RCC 7860 (cell line): ENCODE measurements around the gene TCF12.
"Not testable (repeated sequence)": the region's sequence is repeated elsewhere in the genome, so short reads cannot be mapped to it uniquely, and the experiment has no call there.

Experiments
- DNase-seq: peaks from one replicate; pipeline ENCODE4 v3.0.0-alpha.2; 2015; ENCODE audit warnings: low spot score
- FAIRE-seq: peaks from 2 replicates; lab custom pipeline; 2012; peaks lifted over from hg19 to GRCh38; lab: Jason Lieb, UNC

TCF12 gene

DNA sequence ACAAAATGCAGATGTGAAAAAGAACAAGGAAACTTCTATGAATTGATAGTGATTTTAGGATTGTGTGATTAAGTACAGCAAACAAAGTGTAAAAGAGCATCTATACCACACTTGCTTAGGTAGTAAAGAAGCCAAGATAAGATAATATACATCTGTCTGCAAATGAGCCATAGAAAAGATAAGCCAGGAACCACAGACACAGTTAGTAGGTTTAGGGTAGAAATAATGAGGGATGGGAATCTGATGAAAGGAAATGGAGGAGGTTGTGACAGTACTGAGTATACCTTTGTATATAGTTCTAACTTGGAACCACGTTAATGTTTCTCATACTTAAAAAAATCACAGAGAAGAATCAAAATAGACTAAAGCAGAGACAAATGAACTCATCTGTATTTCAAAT is 54.0 kb downstream of the TCF12 start:
- no peak for FAIRE-seq

DNA sequence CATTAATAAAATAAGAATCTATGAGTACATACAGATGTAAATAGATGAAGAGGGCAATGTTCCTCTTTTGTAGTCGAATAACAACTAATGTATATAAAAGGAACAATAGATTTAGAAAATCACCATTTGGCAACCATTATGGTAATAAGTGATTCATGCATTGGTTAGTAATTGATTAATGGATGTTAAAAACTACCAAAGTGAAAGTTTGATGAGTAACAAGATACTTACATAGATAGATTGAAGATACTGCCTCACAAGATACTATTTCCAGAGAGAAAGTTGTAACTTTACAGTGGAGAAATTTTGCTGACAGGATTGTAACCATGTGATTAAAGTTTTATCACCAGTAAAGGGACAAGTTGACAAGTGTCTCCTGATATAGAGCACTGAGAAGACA is 55.0 kb downstream of the TCF12 start:
- peak; percentile 30 for FAIRE-seq
- DNase-seq, result no peak

More for the DNA sequence above, 54.0 kb downstream of the TCF12 start:
- DNase-seq, result no peak

DNA sequence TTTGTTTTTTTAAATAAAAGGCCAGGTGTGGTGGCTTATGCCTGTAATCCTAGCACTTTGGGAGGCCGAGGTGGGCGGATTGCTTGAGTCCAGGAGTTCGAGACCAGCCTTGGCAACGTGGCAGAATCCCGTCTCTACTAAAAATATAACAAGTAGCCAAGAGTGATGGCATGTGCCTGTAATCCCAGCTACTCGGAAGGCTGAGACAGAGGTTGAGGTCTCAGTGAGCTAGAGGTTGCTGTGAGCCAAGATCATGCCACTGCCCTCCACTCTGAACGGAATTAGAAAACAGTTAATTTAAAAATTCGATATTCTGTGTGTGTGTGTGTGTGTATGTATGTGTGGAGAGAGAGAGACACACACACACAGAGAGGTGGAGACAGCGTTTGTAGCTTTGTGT is 58.8 kb downstream of the TCF12 start:
- no peak for DNase-seq
- FAIRE-seq, result no peak

DNA sequence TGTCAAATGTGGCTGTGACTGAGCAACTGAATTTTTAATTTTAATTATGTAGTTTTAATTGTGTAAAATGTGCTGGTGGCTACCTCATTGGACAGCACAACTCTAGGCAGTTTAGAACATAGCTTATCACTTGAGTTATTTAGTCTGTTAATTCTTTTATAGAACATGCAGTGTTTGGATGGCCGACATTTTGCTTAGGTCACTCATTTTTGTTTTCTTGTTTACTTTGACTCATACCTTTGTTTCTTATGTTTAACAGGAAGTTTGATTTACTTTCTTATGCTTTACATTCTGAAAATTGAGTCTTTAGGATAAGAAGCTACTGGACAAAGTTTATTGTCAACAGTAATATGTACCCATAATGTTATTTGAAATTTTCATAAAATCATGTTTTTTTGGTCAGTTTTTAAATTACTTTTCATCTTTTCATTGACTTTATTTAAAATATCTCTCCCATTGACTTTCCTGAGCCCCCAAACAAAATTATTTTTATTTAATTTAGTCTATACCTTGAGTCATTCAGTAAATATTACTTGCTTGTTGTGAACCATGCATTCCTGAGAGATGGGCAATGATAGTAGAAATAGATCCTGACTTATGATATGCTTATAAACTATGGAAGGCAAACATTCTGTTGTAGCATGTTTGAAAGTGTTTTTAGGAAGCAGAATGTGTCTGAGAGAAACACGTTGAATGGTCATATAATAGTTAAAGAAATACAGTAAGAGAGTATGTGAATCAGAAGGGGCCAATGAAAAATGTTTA is 60.6 kb downstream of the TCF12 start:
- DNase-seq (no peak), FAIRE-seq (no peak)

DNA sequence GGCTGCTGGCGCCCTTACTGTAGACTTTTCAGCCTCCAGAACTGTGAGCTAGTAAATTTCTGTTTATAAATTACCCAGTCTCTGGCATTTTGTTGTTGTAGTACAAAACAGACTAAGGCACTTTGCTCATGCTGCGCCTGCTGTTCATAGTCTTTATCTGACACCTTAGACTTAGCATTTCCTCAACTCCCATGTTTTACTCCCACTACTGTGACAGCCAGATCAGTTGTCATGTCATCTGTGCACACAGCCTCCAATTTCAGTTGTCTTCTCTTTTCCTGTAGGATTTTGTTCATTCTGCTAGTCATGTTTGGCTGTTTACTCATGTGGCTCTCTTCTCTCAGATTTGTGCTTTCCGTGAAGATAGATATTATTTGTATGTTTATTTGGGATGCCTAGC is 62.0 kb downstream of the TCF12 start:
- DNase-seq, result no peak
- FAIRE-seq, result no peak

DNA sequence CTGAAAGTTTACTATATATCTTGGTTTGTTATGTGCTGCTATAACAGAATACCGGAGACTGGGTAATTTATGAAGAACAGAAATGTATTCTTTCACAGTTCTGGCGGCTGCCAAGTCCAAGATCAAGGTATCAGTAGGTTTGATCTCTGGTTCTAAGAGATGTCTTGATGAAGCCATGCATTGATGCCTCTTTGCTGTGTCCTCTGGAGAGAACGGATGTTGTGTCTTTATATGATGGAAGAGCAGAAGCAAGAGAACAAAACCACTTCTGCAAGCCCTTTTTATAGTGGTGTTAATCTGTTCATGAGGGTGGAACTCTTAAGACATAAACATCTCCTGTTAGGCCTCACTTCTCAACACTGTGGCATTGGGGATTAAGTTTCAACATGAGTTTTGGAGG is 62.7 kb downstream of the TCF12 start:
- DNase-seq, result no peak
- no peak for FAIRE-seq

DNA sequence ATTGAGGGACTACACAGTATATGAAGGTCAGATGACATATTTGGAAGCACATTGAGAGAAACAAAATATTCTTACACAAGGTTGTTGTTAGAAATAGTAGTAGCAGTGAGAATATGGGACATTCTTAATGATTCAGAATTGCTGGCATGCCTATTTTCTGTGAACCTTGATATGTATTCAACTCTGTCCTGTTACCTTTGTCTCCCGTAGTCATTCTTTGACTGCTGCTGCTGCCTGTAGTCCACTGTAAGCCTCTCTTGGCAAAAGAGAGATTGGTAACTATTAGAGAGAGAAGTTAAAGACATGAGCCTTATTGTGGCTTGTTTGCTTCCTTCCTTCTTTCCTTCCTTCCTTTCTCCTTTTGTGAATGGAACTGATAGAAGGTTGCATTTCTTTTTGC is 64.5 kb downstream of the TCF12 start:
- no peak for DNase-seq
- no peak for FAIRE-seq

DNA sequence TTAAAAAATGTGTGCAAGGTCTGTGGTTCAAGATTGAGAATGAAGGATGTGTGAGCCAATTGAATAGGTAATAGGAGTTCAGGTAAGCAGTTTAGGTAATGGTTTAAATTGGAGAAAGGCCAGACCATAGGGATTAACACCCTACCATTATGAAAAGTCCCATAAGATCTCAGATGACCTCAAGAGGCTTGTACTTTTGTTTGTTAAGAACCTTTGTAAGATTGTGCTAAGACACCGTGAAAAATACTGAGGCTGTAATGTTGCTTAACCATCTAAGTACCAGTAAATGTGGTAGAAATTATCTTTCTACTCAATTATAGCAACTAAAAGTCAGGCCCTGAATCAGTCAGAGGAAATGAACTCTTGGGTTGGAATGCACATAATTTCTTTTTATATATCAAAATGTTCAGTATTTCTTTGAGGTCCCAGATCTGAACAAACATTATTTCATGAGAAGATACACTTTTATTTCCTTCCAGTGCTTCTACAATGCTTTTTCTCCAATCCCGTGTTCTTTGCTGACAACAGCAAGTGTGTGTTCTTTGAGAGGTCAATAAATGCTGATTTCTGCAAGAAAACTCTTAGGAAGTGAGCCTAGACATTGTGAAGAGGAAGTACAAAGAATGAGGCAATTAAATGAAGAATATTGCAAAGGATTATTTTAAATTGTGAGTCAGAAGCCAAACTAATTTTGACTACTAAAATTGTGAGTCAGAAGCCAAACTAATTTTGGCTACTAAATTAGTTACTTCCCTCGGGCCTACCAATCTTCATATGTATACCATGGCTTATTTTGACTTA is 66.4 kb downstream of the TCF12 start:
- FAIRE-seq (no peak), DNase-seq (no peak)

DNA sequence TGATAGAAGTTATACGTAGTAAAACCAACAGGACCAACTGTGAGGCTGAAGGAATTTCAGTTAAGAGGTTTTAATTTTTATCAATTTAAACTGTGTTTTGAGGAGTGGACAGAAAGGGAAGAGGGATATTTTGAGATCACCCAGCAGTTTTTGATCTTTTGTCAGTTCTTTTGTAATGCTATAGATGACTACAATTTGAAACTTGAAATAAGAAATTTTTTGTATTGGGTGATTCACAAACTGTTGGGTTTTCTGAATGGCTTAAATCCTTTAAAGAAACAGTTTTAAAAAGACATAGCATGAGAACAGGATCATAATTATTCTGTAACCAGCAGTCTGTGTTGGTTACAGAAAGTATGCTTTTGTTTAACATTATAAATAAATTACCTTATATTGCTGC is 67.4 kb downstream of the TCF12 start:
- no peak for DNase-seq
- FAIRE-seq, result no peak

DNA sequence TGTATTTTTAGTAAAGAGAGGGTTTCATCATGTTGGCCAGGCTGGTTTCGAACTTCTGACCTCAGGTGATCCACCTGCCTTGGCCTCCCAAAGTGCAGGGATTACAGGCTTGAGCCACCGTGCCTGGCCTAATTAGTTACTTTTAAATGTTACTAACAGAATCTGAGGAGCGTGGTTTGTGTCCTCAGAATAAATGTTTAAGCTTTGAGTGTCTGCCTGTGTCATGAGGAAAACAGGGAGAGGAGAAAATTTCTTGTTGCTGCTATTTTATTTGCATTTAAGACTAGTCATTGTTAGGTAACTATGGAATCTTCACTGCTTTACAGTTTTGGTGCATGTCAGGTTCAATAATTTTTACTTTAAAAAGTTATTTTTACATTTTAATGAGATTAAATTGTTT is 68.8 kb downstream of the TCF12 start:
- FAIRE-seq (peak; percentile 43), DNase-seq (no peak)

DNA sequence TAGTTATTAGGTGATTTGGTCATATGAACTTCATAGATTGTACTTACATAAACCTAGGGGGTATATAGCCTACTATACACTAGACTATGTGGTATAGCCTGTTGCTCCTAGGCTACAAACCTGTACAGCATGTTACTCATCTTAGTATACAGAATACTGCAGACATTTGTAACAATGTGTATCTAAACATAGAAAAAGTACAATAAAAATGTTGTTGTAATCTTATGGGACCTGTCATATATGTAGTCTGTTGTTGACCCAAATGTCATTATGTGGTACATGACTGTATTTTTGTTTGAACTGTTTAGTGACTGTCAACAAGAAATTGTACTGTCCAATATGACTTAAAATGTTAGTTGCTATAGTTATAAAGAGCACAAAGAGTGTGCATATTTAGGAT is 69.8 kb downstream of the TCF12 start:
- FAIRE-seq (no peak), DNase-seq (no peak)

DNA sequence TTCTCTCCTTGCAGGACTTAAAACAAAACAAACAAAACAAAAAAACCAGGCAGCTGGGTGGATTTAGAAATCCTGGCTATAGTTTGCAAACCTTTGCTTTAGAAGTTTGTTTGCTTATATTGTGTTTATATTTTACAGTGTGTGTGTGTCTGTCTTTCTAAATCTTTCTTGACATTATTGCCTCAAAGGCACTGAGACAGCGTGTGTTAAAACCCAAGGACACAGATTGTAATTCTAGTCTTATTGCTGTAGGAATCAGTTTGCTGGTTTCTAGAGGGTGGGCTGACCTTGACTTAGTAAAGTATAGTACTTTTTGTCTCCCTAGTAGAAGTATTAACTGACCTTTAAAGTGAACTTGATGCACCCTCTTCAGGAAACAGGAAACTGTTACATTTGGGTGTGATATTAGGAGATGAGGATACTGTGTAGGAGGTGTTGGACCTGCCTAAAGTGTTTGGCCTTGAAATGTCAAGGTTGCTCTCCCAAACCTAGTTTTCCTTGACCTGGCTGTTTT is 71.0 kb downstream of the TCF12 start:
- DNase-seq, result no peak
- no peak for FAIRE-seq

DNA sequence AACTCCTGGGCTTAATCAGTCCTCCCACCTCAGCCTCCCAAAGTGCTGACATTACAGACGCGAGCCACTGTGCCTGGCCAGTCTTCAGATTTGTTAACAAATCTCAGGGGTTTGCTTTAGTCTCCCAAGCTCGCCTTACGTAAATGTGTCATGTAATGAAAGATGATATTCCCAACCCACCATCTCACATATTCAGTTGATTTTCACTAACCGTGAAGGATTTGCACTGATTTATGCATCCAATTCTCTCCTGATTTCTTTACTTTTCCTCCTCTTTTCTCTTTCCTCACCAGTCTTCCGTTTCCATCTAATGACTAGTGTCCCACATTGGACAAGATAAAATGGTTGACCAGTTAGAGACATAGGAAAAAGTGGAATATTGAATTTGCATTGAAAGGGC is 72.6 kb downstream of the TCF12 start:
- no peak for DNase-seq
- no peak for FAIRE-seq

DNA sequence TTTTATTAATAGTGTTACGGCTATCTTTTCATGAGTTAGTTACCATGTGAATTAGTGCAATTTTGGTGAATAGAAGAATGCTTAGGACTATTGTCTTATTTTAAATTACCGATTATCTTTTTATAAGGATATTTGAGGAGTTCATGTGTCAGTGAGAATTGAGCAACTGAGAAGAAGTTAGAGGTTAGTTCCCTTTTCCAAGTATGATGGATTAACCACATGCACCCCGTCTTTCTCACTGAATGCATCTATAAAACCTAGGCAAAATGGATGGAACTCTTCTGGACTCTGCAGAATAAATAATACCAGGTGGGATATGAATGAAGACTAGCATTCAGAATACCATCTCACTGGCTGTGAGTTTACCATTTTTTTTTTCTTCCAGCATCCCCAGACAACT is 74.3 kb downstream of the TCF12 start:
- DNase-seq (no peak), FAIRE-seq (no peak)

DNA sequence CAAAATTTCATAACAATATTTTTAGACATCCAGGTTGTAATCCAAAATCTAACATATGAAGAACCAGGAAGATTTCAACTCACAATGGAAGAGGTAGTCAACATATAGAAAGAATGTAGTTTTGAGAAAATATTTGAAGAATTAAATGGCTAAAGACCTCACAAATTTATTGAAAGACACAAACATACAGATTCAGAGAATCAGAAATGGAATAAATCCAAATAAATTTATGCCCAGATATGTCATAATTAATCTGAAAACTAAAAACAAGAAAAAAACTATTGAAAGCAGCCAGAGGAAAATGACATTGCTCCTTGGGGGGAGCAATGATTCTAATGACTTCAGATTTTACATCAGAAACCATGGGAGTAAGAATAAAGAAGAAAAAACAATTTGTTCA is 75.8 kb downstream of the TCF12 start:
- DNase-seq (no peak), FAIRE-seq (no peak)

DNA sequence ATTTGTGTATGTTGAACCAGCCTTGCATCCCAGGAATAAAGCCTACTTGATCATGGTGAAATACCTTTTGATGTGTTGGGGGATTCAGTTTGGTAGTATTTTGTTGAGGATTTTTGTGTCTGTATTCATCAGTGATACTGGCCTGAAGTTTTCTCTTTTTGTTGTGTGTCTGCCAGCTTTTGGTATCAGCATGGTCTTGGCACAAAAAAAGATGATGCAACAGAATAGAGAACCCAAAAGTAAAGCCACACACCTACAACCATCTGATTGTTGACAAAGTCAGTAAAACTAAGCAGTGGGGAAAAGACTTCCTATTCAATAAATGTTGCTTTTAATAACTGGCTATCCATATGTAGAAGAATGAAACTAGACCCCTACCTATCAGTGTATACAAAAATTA is 77.6 kb downstream of the TCF12 start:
- DNase-seq (no peak), FAIRE-seq (no peak)

DNA sequence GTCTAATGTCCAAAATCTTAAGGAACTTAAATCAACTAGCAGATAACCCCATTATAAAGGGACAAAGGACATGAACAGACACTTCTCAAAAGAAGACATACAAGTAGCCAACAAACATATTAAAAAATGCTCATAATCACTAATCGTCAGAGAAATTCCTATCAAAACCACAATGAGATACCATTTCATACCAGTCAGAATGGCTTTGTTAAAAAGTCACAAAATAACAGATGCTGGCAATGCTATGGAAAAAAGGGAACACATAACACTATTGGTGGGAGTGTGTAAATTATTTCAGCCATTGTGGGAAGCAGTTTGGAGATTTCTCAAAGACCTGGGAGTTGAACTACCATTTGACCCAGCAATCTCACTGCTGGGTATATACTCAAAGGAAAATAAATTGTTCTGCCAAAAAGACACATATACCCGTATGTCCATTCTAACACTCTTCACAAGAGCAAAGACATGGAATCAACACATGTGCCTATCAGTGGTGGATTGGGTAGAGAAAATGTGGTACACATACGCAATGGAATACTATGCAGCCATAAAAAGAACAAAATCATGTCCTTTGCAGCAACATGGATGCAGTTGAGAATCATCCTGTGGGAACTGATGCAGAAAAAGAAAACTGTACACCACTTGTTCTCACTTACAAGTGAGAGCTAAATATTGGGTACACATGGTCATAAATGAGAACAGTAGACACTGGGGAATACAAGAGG is 78.5 kb downstream of the TCF12 start:
- no peak for DNase-seq
- no peak for FAIRE-seq

DNA sequence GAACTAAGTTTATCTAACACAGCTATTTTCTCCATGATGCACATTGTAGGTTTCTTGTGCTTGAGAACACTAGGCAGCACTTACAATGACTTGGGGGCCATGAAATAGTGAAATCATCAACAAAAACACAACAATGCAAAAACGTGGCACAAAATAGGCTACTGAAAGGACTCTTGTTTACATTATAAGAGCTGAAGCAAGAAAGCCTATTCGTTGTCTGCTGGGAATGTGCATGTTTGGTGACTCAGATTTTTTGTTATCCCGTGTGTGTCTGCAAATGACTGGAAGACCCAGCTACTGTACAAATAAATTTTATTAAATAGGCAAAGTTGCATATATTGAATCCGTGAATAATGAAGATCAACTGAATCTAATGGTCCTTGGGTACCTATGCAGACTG is 85.0 kb downstream of the TCF12 start:
- FAIRE-seq (no peak), DNase-seq (no peak)

DNA sequence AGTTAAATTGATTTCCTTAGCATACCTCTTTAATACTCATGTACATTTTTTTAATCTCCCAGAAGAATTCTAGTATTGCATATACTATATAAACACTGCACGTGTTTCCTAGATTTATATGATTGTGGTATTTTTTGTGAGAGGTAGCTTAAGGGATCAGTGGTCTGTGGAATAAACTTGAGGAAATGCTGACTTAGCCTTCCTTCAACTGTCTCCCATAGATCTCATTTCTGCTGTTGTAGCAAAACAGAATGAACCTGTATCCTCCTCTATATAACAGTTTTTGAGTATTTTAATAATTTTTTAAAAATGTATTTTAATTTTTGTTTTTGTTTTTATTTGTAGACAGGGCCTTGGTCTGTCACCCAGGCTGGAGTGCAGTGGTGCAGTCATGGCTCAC is 86.8 kb downstream of the TCF12 start:
- FAIRE-seq (no peak), DNase-seq (no peak)

DNA sequence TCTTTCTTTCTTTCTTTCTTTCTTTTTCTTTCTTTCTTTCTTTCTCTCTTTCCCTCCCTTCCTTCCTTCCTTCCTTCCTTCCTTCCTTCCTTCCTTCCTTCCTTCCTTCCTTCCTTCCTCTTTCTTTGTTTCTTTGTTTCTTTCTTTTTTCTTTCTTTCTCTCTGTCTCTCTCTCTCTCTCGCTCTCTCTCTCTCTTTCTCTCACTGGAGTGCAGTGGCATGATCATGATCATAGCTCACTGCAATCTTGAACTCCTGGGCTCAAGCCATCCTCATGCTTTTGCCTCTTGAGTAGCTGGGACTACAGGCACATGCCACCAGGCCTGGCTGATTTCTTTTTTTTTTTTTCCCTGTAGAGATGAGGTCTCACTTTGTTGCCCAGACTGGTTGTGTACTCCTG is 89.4 kb downstream of the TCF12 start:
- not testable (repeated sequence) for DNase-seq, FAIRE-seq

DNA sequence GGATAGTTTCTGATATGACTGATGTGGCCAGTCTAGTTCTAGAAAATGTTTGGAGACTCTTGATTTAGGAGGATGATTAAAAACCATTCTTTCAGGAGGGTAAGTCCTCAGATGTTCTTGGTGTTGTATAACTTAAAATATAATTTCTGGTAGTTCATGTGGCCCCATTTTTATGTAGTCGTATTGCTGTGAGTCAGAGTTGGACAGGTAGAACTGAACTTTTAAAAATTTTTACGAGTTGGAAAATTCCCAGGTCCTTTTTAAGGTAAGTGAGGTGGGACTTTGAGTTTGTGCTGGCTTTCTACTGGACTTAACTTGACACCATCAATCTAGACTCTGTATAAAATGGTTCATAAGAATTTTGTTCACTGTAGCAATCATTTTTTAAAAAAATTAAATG is 92.3 kb downstream of the TCF12 start:
- DNase-seq, result no peak
- no peak for FAIRE-seq

DNA sequence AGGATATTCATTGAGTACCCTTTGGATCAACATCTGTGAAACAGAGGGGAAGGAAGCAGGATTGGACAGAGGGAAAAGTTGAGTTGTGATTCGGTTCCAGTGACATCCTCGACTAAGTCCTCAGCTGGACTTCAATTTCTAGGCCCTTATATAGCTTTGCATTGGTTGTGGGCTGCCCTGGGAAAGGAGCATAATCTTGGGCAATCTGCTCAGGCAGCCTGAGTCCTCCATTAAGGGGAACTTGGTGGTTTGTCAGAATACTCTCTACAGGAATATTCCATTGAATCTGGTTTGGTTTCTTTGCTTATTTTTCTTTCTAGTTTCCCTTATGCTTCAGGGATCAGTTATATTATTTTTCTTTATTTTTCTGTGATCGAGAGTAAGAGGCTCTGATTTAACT is 94.1 kb downstream of the TCF12 start:
- no peak for DNase-seq
- FAIRE-seq, result no peak
